Measurements from ENCODE around the gene ZC3H12D. TPM values are rescaled to one million over a fixed set of nuclear protein-coding genes. Genes with fewer than 3 reads are reported as not detected.
A peak's percentile ranks its signal among the peaks of the same experiment; 100 is the strongest.

ZC3H12D gene
- total and polyA plus RNA-seq, 7 donors = 0.71 to 9.2 (median 3.6) TPM

DNA sequence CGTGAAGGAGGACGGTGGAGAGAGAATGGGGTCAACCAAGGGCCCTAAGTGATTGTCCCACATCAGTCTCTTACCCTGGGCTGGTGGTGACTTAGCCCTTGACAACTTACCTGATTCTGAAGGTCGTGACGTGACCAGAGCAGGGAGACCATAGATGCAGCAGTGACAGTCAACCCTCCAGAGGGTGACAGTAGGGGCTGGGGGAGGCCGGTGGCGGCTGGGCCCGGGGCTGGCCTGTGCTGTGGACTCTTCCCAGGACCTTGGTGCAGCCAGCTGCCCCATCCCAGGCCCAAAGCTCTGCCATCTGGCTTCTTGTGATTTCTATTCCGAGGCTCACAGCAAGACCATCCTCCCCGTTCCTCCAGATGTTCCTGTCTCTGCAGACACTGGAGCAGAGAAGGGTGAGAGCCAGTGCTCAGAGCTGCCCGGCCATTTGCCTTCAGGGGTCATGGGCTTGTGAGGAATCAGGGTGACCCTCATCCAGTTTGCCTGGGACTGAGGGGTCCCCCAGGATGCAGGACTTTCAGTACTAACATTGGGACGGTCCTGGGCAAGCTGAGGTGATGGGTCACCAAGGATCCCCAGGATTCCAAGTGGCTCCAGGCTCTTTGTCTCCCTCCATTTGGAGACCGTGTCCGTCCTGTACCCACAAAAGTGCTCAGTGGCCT lies 48.8 kb downstream of the ZC3H12D start:
- 89 to 96% methylated on average over 13 of the region's 13 CpGs for WGBS, 2 donors
- no peak for TF ChIP-seq POLR2A (IDR thresholded peaks at IDR 0.05)
- Histone ChIP-seq H3K4me1 (peaks cover 0 to 24% (median 9%) of the 10 kb centered on the region in 4 donors), H3K36me3 (no peaks in the 10 kb centered on the region), H3K4me3 (no peak overlapping the region), H3K27ac (no peak overlapping the region), H3K27me3 (no peaks in the 10 kb centered on the region), H3K9me3 (no peaks in the 10 kb centered on the region)
- intact Hi-C loops (cut with DNase I) = loop anchor here (10.0 kb wide), 1 partner anchor 861 kb away; no protein-coding TSS in a partner anchor
- no peak for DNase-seq

DNA sequence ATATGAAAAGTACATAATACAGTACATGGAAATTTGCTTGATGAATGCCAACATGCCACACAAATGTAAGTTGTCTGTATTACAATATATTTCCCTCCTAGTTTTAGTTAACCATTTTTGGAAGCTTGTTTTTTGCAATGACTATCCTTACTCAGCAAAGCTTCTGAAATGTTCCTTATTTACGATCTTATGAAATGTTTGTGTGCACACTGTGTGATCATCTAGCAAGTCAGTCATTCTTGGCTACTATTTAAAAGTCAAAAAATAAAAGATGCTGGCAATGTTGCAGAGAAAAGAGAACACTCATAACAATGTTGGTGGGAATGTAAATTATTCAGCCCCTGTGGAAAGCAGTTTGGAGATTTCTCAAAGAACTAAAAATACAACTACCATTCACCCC lies 50.9 kb downstream of the ZC3H12D start:
- Histone ChIP-seq H3K9me3 (no peaks in the 10 kb centered on the region), H3K27ac (no peak overlapping the region), H3K27me3 (no peaks in the 10 kb centered on the region), H3K36me3 (no peaks in the 10 kb centered on the region), H3K4me1 (peaks cover 0 to 24% (median 9%) of the 10 kb centered on the region in 4 donors), H3K4me3 (no peak overlapping the region)
- intact Hi-C loops (cut with DNase I) = loop anchor here (2.0 to 10.0 kb wide), 2 partner anchors 83 to 859 kb away; no protein-coding TSS in a partner anchor
- no peak for DNase-seq
- TF ChIP-seq POLR2A (IDR thresholded peaks at IDR 0.05) (no peak), POLR2AphosphoS5 (IDR thresholded peaks at IDR 0.05) (peak in 1 of 4 donors; percentile 22)
- WGBS, 2 donors = 64 to 76% methylated on average over 1 of the region's 1 CpG

DNA sequence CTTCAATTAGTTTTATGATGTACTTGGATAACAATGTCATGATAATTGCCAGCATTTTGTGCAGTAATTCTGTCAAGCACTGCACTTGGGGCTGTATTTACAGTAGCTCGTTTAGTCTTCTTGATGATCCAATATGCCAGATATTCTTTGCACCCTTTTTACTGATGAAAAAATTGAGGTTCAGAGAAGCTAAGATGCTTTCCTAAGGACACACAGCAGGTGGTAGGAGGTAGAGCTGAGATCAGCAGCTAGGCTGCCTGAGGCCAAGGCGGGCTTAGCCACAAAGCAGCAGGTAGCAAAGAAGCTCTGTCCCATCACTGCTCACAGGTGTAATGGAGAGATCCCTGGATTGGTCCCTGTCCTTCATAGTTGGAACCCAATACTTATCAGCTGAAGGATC lies 51.4 kb downstream of the ZC3H12D start:
- no peaks in the 10 kb centered on the region for H3K27me3 ChIP-seq
- WGBS, 2 donors = 62 to 75% methylated on average over 2 of the region's 2 CpGs
- intact Hi-C loops (cut with DNase I) = loop anchor here (2.0 to 10.0 kb wide), 2 partner anchors 83 to 859 kb away; no protein-coding TSS in a partner anchor

DNA sequence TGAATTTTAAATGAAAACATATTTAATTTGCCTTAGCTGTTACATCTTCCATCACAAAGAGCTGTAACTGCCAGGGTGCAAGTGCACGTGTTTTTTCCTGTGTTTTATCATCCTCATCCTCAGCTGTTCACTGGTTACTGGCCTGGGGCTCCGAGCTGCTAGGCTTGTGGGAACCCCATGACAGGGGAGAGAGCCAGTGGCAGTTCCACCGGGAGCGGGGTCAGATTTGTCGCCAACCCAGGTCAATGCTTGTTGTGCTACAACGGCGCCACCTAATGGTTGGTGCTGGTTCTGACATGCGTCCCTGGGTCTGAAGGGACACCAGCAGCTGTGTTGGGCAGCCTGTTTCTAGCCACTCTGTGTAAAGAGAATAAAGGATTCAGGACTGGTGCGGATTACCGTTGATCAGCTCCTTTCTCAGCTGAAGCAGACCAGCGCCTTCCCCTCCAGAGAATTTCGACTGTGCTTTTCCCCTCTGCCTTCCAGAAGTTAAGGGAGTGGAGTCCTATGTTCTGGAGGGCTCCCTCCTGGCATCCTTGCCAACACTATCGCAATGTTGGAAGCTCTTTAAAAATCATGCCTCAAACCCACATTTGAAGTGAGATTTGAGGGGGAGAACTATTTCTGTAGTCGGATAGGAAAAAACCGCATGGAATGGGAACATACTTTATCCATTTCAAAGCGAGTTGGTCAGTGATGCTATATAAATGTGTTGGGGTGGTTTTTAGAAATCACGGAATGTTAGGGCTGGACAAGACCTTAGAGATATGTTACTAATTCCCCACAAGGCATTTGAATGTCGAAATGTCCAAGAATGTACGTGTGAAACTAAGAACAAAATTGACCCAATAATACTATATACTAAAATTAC lies 52.7 kb downstream of the ZC3H12D start:
- 32 to 34% methylated on average over 19 of the region's 19 CpGs for WGBS, 2 donors
- DNase-seq = peak; percentile 95
- peak overlapping the region in 1 of 4 donors; percentile 10 for H3K4me3 ChIP-seq
- TF ChIP-seq, protein P1, sequence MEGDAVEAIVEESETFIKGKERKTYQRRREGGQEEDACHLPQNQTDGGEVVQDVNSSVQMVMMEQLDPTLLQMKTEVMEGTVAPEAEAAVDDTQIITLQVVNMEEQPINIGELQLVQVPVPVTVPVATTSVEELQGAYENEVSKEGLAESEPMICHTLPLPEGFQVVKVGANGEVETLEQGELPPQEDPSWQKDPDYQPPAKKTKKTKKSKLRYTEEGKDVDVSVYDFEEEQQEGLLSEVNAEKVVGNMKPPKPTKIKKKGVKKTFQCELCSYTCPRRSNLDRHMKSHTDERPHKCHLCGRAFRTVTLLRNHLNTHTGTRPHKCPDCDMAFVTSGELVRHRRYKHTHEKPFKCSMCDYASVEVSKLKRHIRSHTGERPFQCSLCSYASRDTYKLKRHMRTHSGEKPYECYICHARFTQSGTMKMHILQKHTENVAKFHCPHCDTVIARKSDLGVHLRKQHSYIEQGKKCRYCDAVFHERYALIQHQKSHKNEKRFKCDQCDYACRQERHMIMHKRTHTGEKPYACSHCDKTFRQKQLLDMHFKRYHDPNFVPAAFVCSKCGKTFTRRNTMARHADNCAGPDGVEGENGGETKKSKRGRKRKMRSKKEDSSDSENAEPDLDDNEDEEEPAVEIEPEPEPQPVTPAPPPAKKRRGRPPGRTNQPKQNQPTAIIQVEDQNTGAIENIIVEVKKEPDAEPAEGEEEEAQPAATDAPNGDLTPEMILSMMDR (IDR thresholded peaks at IDR 0.05) = peak; percentile 90 to 97 (median 96)
- TF ChIP-seq POLR2AphosphoS5 (IDR thresholded peaks at IDR 0.05) (peak in 1 of 4 donors; percentile 37), POLR2A (IDR thresholded peaks at IDR 0.05) (no peak)
- intact Hi-C loops (cut with DNase I) = loop anchor here (1.0 to 10.0 kb wide), 4 partner anchors 85 to 857 kb away; no protein-coding TSS in a partner anchor
- H3K36me3 ChIP-seq = no peaks in the 10 kb centered on the region
- H3K27ac ChIP-seq = no peak overlapping the region
- peaks cover 0 to 24% (median 9%) of the 10 kb centered on the region in 4 donors for H3K4me1 ChIP-seq
- H3K27me3 ChIP-seq = no peaks in the 10 kb centered on the region
- no peaks in the 10 kb centered on the region for H3K9me3 ChIP-seq

More for the DNA sequence above, 51.4 kb downstream of the ZC3H12D start:
- Histone ChIP-seq H3K4me3 (no peak overlapping the region), H3K4me1 (peaks cover 0 to 24% (median 9%) of the 10 kb centered on the region in 4 donors), H3K36me3 (no peaks in the 10 kb centered on the region), H3K27ac (no peak overlapping the region), H3K9me3 (no peaks in the 10 kb centered on the region)
- no peak for TF ChIP-seq POLR2A (IDR thresholded peaks at IDR 0.05)
- DNase-seq = no peak

DNA sequence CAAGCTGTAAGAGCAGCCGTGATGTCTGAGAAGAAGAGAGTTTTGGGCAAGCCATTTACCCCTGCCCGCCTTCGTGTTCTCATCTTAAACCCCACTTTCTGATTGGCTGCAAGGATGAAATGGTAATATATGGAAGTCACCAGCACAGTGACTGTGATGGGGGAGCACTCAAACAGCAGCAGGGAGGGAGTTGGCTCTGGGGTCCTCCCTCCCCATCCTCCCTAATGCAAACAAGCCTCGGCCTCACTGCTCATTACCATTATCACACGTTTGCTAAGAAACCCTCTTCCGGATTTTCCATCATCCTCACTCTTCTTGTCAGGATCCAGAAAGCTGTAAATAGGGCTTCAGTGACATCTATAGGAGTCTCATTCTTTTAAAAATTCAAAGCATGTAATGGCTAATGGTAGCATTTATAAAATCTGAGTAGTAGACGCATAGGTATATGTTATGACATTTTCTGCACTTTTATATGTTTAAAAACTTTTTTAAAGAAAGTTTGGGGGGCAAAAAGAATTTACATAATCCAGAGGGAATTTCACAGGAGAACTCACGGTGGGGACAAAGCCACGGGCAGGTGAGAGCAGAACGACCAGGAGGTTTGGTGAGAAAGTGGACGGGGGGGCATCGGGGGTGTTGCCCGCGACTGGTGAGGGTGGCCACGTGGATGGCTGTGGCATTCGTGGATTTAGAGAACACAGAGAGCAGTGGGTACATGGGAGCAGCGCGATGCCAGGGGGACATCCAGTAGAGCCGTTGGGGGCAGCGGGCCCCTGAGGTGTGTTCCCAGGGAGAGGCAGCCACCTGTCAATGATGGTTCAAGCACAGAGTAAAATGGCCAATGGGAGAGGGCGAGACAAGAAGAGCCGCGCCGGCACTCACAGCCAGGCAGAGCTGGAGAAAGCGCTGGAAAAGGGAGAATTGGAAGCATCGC lies 55.1 kb downstream of the ZC3H12D start:
- no peak for DNase-seq
- intact Hi-C loops (cut with DNase I) = loop anchor here (10.0 kb wide), 2 partner anchors 225 to 855 kb away; no protein-coding TSS in a partner anchor
- Histone ChIP-seq H3K4me3 (no peak overlapping the region), H3K27me3 (no peaks in the 10 kb centered on the region), H3K4me1 (peaks cover 0 to 24% (median 9%) of the 10 kb centered on the region in 4 donors), H3K36me3 (no peaks in the 10 kb centered on the region), H3K27ac (no peak overlapping the region), H3K9me3 (no peaks in the 10 kb centered on the region)
- TF ChIP-seq EP300 (IDR thresholded peaks at IDR 0.05) (no peak), POLR2A (IDR thresholded peaks at IDR 0.05) (no peak), POLR2AphosphoS5 (IDR thresholded peaks at IDR 0.05) (no peak)
- TF ChIP-seq, protein P1 (IDR thresholded peaks at IDR 0.05) = no peak
- WGBS, 2 donors = 89 to 91% methylated on average over 26 of the region's 26 CpGs

Measured in sigmoid colon (tissue), 7 donors.